ENCODE results near the gene GPR176. TPM values are rescaled to one million over a fixed set of nuclear protein-coding genes. Genes with fewer than 3 reads are reported as not detected.

The GPR176 gene
- total RNA-seq, 2 experiments from 2014 or later = 0.57 TPM; not detected in 1

- Histone ChIP-seq H3K9me3 (ENCODE audit: low read length) (no peaks in the 10 kb centered on the region), H3K4me2 (ENCODE audit: low read length) (no peak overlapping the region), H4K20me1 (ENCODE audit: insufficient read depth, low read length) (no peaks in the 10 kb centered on the region), H3K4me3 (ENCODE audit: low read depth, low read length, poor library complexity, severe bottlenecking) (no peak overlapping the region), H3K9me2 (ENCODE audit: insufficient read depth, low read length) (no peaks in the 10 kb centered on the region), H2AFZ (ENCODE audit: low read length) (no peak overlapping the region), H3K79me2 (ENCODE audit: insufficient read depth, low read depth, low read length) (no peaks in the 10 kb centered on the region), H3K36me3 (ENCODE audit: insufficient read depth, low read length) (no peaks in the 10 kb centered on the region), H3K4me1 (ENCODE audit: insufficient read depth, low read length, poor library complexity, severe bottlenecking) (peaks cover 2% of the 10 kb centered on the region), H3K27ac (ENCODE audit: low read depth, low read length, poor library complexity, severe bottlenecking) (no peak overlapping the region)
- ChIA-PET POLR2A (interaction anchor here (1.4 to 2.0 kb wide), 2 partner anchors 9 to 366 kb away, joined by 3 to 8 read pairs; no protein-coding TSS in a partner anchor), CTCF (ENCODE audit: unreplicated experiment) (no interaction called here)
- no peak for DNase-seq (ENCODE audit: low spot score)
- no TSS peak for BruUV-seq (replicated peaks)
- TF ChIP-seq EZH2phosphoT487 (IDR thresholded peaks at IDR 0.05; ENCODE audit: borderline replicate concordance, low read depth, low read length) (no peak), CTCF (conservative IDR thresholded peaks at IDR 0.05; ENCODE audit: low read length) (no peak)
- intact Hi-C loops (cut with micrococcal nuclease; ENCODE audit: unreplicated experiment) = no loop called here
Observed at GRCh38 chr15:39944726-39945125, 24.7 kb upstream of the GPR176 start.

- Histone ChIP-seq H2AFZ (ENCODE audit: low read length) (no peak overlapping the region), H3K4me3 (ENCODE audit: low read depth, low read length, poor library complexity, severe bottlenecking) (no peak overlapping the region), H3K9me3 (ENCODE audit: low read length) (no peaks in the 10 kb centered on the region), H3K9me2 (ENCODE audit: insufficient read depth, low read length) (no peaks in the 10 kb centered on the region), H3K36me3 (ENCODE audit: insufficient read depth, low read length) (no peaks in the 10 kb centered on the region), H3K4me2 (ENCODE audit: low read length) (no peak overlapping the region), H4K20me1 (ENCODE audit: insufficient read depth, low read length) (no peaks in the 10 kb centered on the region), H3K4me1 (ENCODE audit: insufficient read depth, low read length, poor library complexity, severe bottlenecking) (peaks cover 11% of the 10 kb centered on the region), H3K27ac (ENCODE audit: low read depth, low read length, poor library complexity, severe bottlenecking) (no peak overlapping the region), H3K79me2 (ENCODE audit: insufficient read depth, low read depth, low read length) (no peaks in the 10 kb centered on the region)
- intact Hi-C loops (cut with micrococcal nuclease; ENCODE audit: unreplicated experiment) = no loop called here
- ChIA-PET CTCF (ENCODE audit: unreplicated experiment) (no interaction called here), POLR2A (interaction anchor here (0.6 to 1.0 kb wide), 4 partner anchors 9 to 1849 kb away, joined by 3 read pairs; no protein-coding TSS in a partner anchor)
- no peak for DNase-seq (ENCODE audit: low spot score)
- BruUV-seq (replicated peaks) = no TSS peak
- TF ChIP-seq CTCF (conservative IDR thresholded peaks at IDR 0.05; ENCODE audit: low read length) (no peak), EZH2phosphoT487 (IDR thresholded peaks at IDR 0.05; ENCODE audit: borderline replicate concordance, low read depth, low read length) (no peak)
Observed at GRCh38 chr15:39942753-39943150, 22.7 kb upstream of the GPR176 start.

- no peak for TF ChIP-seq EZH2phosphoT487 (IDR thresholded peaks at IDR 0.05; ENCODE audit: borderline replicate concordance, low read depth, low read length)
- no peak for TF ChIP-seq CTCF (conservative IDR thresholded peaks at IDR 0.05; ENCODE audit: low read length)
- peaks cover 11% of the 10 kb centered on the region for H3K4me1 ChIP-seq (ENCODE audit: insufficient read depth, low read length, poor library complexity, severe bottlenecking)
- no peaks in the 10 kb centered on the region for H3K36me3 ChIP-seq (ENCODE audit: insufficient read depth, low read length)
- H4K20me1 ChIP-seq (ENCODE audit: insufficient read depth, low read length) = no peaks in the 10 kb centered on the region
- DNase-seq (ENCODE audit: low spot score) = no peak
- no peaks in the 10 kb centered on the region for H3K9me2 ChIP-seq (ENCODE audit: insufficient read depth, low read length)
- CTCF ChIA-PET (ENCODE audit: unreplicated experiment) = no interaction called here
- intact Hi-C loops (cut with micrococcal nuclease; ENCODE audit: unreplicated experiment) = no loop called here
- POLR2A ChIA-PET = interaction anchor here (0.6 to 1.0 kb wide), 2 partner anchors 9 to 26 kb away, joined by 3 read pairs; no protein-coding TSS in a partner anchor
- H2AFZ ChIP-seq (ENCODE audit: low read length) = no peak overlapping the region
- H3K9me3 ChIP-seq (ENCODE audit: low read length) = no peaks in the 10 kb centered on the region
- no peak overlapping the region for H3K4me3 ChIP-seq (ENCODE audit: low read depth, low read length, poor library complexity, severe bottlenecking)
- H3K4me2 ChIP-seq (ENCODE audit: low read length) = no peak overlapping the region
- no peak overlapping the region for H3K27ac ChIP-seq (ENCODE audit: low read depth, low read length, poor library complexity, severe bottlenecking)
- no peaks in the 10 kb centered on the region for H3K79me2 ChIP-seq (ENCODE audit: insufficient read depth, low read depth, low read length)
- no TSS peak for BruUV-seq (replicated peaks)
Observed at GRCh38 chr15:39942101-39942752, 22.2 kb upstream of the GPR176 start.

Measured in OCI-LY7 (cell line).